ENCODE measurements around the gene ERGIC1. TPM values are rescaled to one million over a fixed set of nuclear protein-coding genes. Genes with fewer than 3 reads are reported as not detected.
A peak's percentile ranks its signal among the peaks of the same experiment; 100 is the strongest.
"Not testable (repeated sequence)": the region's sequence is repeated elsewhere in the genome, so short reads cannot be mapped to it uniquely, and the experiment has no call there.

Gene ERGIC1
- polyA plus RNA-seq, 3 donors = 106 to 124 (median 112) TPM

- no peak for DNase-seq (ENCODE audit: extremely low read depth in 1 of 11, low read depth in 9 of 11, low spot score in 4 of 11)
These were observed 53.0 kb downstream of the ERGIC1 start for GRCh38 chr5:172886974-172887501.

- peak in 3 of 11 donors; percentile 70 to 81 (median 78) for DNase-seq (ENCODE audit: extremely low read depth in 1 of 11, low read depth in 9 of 11, low spot score in 4 of 11)
These were observed 53.6 kb downstream of the ERGIC1 start for GRCh38 chr5:172887692-172888091.

GRCh38 chr5:172890659-172891058, 56.6 kb downstream of the ERGIC1 start:
- DNase-seq (ENCODE audit: extremely low read depth in 1 of 11, low read depth in 9 of 11, low spot score in 4 of 11) = no peak

- DNase-seq (ENCODE audit: extremely low read depth in 1 of 11, low read depth in 9 of 11, low spot score in 4 of 11) = no peak
These were observed 57.8 kb downstream of the ERGIC1 start for GRCh38 chr5:172891716-172892421.

GRCh38 chr5:172892713-172893112, 58.7 kb downstream of the ERGIC1 start:
- no peak for DNase-seq (ENCODE audit: extremely low read depth in 1 of 11, low read depth in 9 of 11, low spot score in 4 of 11)

GRCh38 chr5:172894767-172895388, 60.8 kb downstream of the ERGIC1 start:
- no peak for DNase-seq (ENCODE audit: extremely low read depth in 1 of 11, low read depth in 9 of 11, low spot score in 4 of 11)

GRCh38 chr5:172895549-172895948, 61.5 kb downstream of the ERGIC1 start:
- DNase-seq (ENCODE audit: extremely low read depth in 1 of 11, low read depth in 9 of 11, low spot score in 4 of 11) = no peak

- DNase-seq (ENCODE audit: extremely low read depth in 1 of 11, low read depth in 9 of 11, low spot score in 4 of 11) = no peak
These were observed 62.4 kb downstream of the ERGIC1 start for GRCh38 chr5:172896465-172896864.

GRCh38 chr5:172897067-172897466, 63.0 kb downstream of the ERGIC1 start:
- not testable (repeated sequence) for DNase-seq (ENCODE audit: extremely low read depth in 1 of 11, low read depth in 9 of 11, low spot score in 4 of 11)

GRCh38 chr5:172897481-172898217, 63.6 kb downstream of the ERGIC1 start:
- DNase-seq (ENCODE audit: extremely low read depth in 1 of 11, low read depth in 9 of 11, low spot score in 4 of 11) = no peak

- DNase-seq (ENCODE audit: extremely low read depth in 1 of 11, low read depth in 9 of 11, low spot score in 4 of 11) = no peak
These were observed 64.3 kb downstream of the ERGIC1 start for GRCh38 chr5:172898218-172898842.

- DNase-seq (ENCODE audit: extremely low read depth in 1 of 11, low read depth in 9 of 11, low spot score in 4 of 11) = no peak
These were observed 64.9 kb downstream of the ERGIC1 start for GRCh38 chr5:172898843-172899369.

GRCh38 chr5:172899436-172899835, 65.4 kb downstream of the ERGIC1 start:
- DNase-seq (ENCODE audit: extremely low read depth in 1 of 11, low read depth in 9 of 11, low spot score in 4 of 11) = no peak

GRCh38 chr5:172901012-172901780, 67.1 kb downstream of the ERGIC1 start:
- DNase-seq (ENCODE audit: extremely low read depth in 1 of 11, low read depth in 9 of 11, low spot score in 4 of 11) = peak in 5 of 11 donors; percentile 57 to 78 (median 75)

GRCh38 chr5:172901788-172902496, 67.9 kb downstream of the ERGIC1 start:
- DNase-seq (ENCODE audit: extremely low read depth in 1 of 11, low read depth in 9 of 11, low spot score in 4 of 11) = no peak

- peak in 3 of 11 donors; percentile 60 to 71 (median 64) for DNase-seq (ENCODE audit: extremely low read depth in 1 of 11, low read depth in 9 of 11, low spot score in 4 of 11)
These were observed 68.7 kb downstream of the ERGIC1 start for GRCh38 chr5:172902497-172903472.

- DNase-seq (ENCODE audit: extremely low read depth in 1 of 11, low read depth in 9 of 11, low spot score in 4 of 11) = no peak
These were observed 69.7 kb downstream of the ERGIC1 start for GRCh38 chr5:172903790-172904189.

Measured in renal cortex interstitium (tissue), 11 donors.